ENCODE measurements around the gene WFIKKN2. TPM values are rescaled to one million over a fixed set of nuclear protein-coding genes. Genes with fewer than 3 reads are reported as not detected.

WFIKKN2 gene
- total RNA-seq, 1 experiment from 2014 or later, result 0.11 TPM

- TF ChIP-seq ZBTB21 (CRISPR knock-in tag; IDR thresholded peaks at IDR 0.05; ENCODE audit: borderline replicate concordance) (no peak), ZNF219 (CRISPR knock-in tag; IDR thresholded peaks at IDR 0.05; ENCODE audit: borderline replicate concordance) (no peak), ZNF281 (CRISPR knock-in tag; IDR thresholded peaks at IDR 0.05) (no peak), CDX4 (CRISPR knock-in tag; IDR thresholded peaks at IDR 0.05; ENCODE audit: borderline replicate concordance) (no peak), FOXJ3 (CRISPR knock-in tag; IDR thresholded peaks at IDR 0.05; ENCODE audit: borderline replicate concordance) (no peak), ZNF317 (CRISPR knock-in tag; IDR thresholded peaks at IDR 0.05; ENCODE audit: borderline replicate concordance, low read depth) (no peak), MXD4 (CRISPR knock-in tag; IDR thresholded peaks at IDR 0.05; ENCODE audit: borderline replicate concordance) (no peak), TCF7 (CRISPR knock-in tag; IDR thresholded peaks at IDR 0.05; ENCODE audit: low read depth) (no peak)
These were observed 21.0 kb downstream of the WFIKKN2 start (continued) for GRCh38 chr17:50856431-50856830.

- Mint-ChIP-seq H3K36me3 (peaks cover 11% of the 10 kb centered on the region), H3K9me3 (no peaks in the 10 kb centered on the region), H3K27ac (no peak overlapping the region), H3K4me3 (no peak overlapping the region), H3K4me1 (peaks cover 11% of the 10 kb centered on the region), H3K27me3 (ENCODE audit: low read depth) (no peaks in the 10 kb centered on the region; the same call in 1 of the 2 replicates)
- CTCF ChIA-PET, result interaction anchor here (0.8 to 1.5 kb wide), 3 partner anchors 52 to 91 kb away, joined by 3 to 4 read pairs (median 4); no protein-coding TSS in a partner anchor
- ATAC-seq (no peak), DNase-seq (ENCODE audit: low spot score) (no peak)
- TF ChIP-seq ETV6 (CRISPR knock-in tag; IDR thresholded peaks at IDR 0.05), result no peak
- no peak for TF ChIP-seq ATF3 (CRISPR knock-in tag; conservative IDR thresholded peaks at IDR 0.05)
- no peak for TF ChIP-seq ZNF671 (CRISPR knock-in tag; IDR thresholded peaks at IDR 0.05)
- TF ChIP-seq ZNF281 (CRISPR knock-in tag; IDR thresholded peaks at IDR 0.05), result no peak
- no peak for TF ChIP-seq FOXK1 (CRISPR knock-in tag; IDR thresholded peaks at IDR 0.05)
- TF ChIP-seq NR1H2 (CRISPR knock-in tag; IDR thresholded peaks at IDR 0.05), result no peak
- no peak for TF ChIP-seq ZNF423 (CRISPR knock-in tag; IDR thresholded peaks at IDR 0.05)
- TF ChIP-seq NR3C1 (CRISPR knock-in tag; conservative IDR thresholded peaks at IDR 0.05; ENCODE audit: low read depth), result no peak
- no peak for TF ChIP-seq USF2 (CRISPR knock-in tag; IDR thresholded peaks at IDR 0.05)
- TF ChIP-seq KAT7 (CRISPR knock-in tag; IDR thresholded peaks at IDR 0.05; ENCODE audit: borderline replicate concordance), result no peak
- no peak for TF ChIP-seq CBFB (CRISPR knock-in tag; IDR thresholded peaks at IDR 0.05; ENCODE audit: low read depth)
- TF ChIP-seq MXD4 (CRISPR knock-in tag; IDR thresholded peaks at IDR 0.05; ENCODE audit: borderline replicate concordance), result no peak
- TF ChIP-seq AFF4 (CRISPR knock-in tag; IDR thresholded peaks at IDR 0.05; ENCODE audit: borderline replicate concordance), result no peak
- no peak for TF ChIP-seq ZMAT4 (CRISPR knock-in tag; IDR thresholded peaks at IDR 0.05)
- TF ChIP-seq IRF1 (CRISPR knock-in tag; IDR thresholded peaks at IDR 0.05), result no peak
- POLR2A ChIA-PET, result no interaction called here
These were observed 23.3 kb downstream of the WFIKKN2 start for GRCh38 chr17:50858486-50859225.
